IMR-90 (cell line): Measurements from ENCODE around the gene ANKFN1. TPM values are rescaled to one million over a fixed set of nuclear protein-coding genes. Genes with fewer than 3 reads are reported as not detected.

Experiments
- ATAC-seq: fragments of 200-7000 bp; cut with Tn5 transposase; 2 replicates; pipeline ENCODE4 v1.9.1; 2020; ENCODE audit warnings: low read depth, mild to moderate bottlenecking, moderate library complexity
- BruUV-seq: library from RNA; stranded (reverse); fragments of 400-500 nt; replicated peaks from 2 replicates; lab custom pipeline; 2021; lab: Mats Ljungman, UMichigan
- CTCF ChIA-PET: fragments of 300-600 bp; formaldehyde crosslinking; extraction: SDS; loops from one replicate; lab custom pipeline; 2021; ENCODE audit warnings: antibody characterized with exemption; lab: Yijun Ruan, JAX
- POLR2A ChIA-PET: fragments of 300-600 bp; sonication (Branson Sonifier 250); formaldehyde crosslinking; loops from one replicate; lab custom pipeline; 2022; ENCODE audit warnings: antibody characterized with exemption; ENCODE audit not compliant: unreplicated experiment; lab: Charles Lee
- DNase-seq: peaks from one replicate; pipeline ENCODE4 v3.0.0; 2013
- H2AFZ ChIP-seq: replicated peaks from 2 replicates; pipeline ENCODE3; 2013; ENCODE audit warnings: low read length, mild to moderate bottlenecking; ENCODE audit not compliant: poor library complexity
- H2AK5ac ChIP-seq: 2 replicates; pipeline ENCODE4 v1.6.1; 2013; ENCODE audit warnings: low read depth, low read length, inconsistent platforms
- H2AK9ac ChIP-seq: replicated peaks from 2 replicates; pipeline ENCODE3; 2013; ENCODE audit warnings: mild to moderate bottlenecking, low read depth, low read length, moderate library complexity; ENCODE audit not compliant: poor library complexity
- H2BK120ac ChIP-seq: 2 replicates; pipeline ENCODE4 v1.6.1; 2013; ENCODE audit warnings: low read depth, low read length, inconsistent platforms
- H2BK15ac ChIP-seq: 3 replicates; pipeline ENCODE4 v1.6.1; 2013; ENCODE audit warnings: low read depth, low read length, inconsistent platforms
- H2BK20ac ChIP-seq: 2 replicates; pipeline ENCODE4 v1.6.1; 2013; ENCODE audit warnings: low read depth, mild to moderate bottlenecking, inconsistent platforms, low read length, moderate library complexity
- H2BK5ac ChIP-seq: 2 replicates; pipeline ENCODE4 v1.6.1; 2013; ENCODE audit warnings: mild to moderate bottlenecking, low read depth, low read length, inconsistent platforms; ENCODE audit not compliant: poor library complexity, severe bottlenecking
- H3K14ac ChIP-seq: replicated peaks from 2 replicates; pipeline ENCODE4 v1.6.1; 2013; ENCODE audit warnings: low read depth, low read length, inconsistent platforms
- H3K18ac ChIP-seq: 2 replicates; pipeline ENCODE4 v1.6.1; 2013; ENCODE audit warnings: low read depth, low read length, control low read depth
- H3K23ac ChIP-seq: 2 replicates; pipeline ENCODE4 v1.6.1; 2013; ENCODE audit warnings: low read depth, low read length, inconsistent platforms
- H3K27ac ChIP-seq: 2 replicates; pipeline ENCODE4 v1.5.1; 2013; ENCODE audit warnings: mild to moderate bottlenecking, control low read depth, low read length; ENCODE audit not compliant: insufficient read depth
- H3K27me3 ChIP-seq: 2 replicates; pipeline ENCODE4 v1.6.1; 2013; ENCODE audit warnings: low read length; ENCODE audit not compliant: control insufficient read depth, insufficient read depth
- H3K36me3 ChIP-seq: 2 replicates; pipeline ENCODE4 v1.6.1; 2013; ENCODE audit warnings: low read length, mixed read lengths; ENCODE audit not compliant: control insufficient read depth, insufficient read depth
- H3K4ac ChIP-seq: 2 replicates; pipeline ENCODE4 v1.6.1; 2013; ENCODE audit warnings: low read depth, low read length, inconsistent platforms
- H3K4me1 ChIP-seq: 2 replicates; pipeline ENCODE4 v1.6.1; 2013; ENCODE audit warnings: low read length, mixed read lengths; ENCODE audit not compliant: control insufficient read depth, insufficient read depth
- H3K4me2 ChIP-seq: 2 replicates; pipeline ENCODE4 v1.6.1; 2013; ENCODE audit warnings: low read depth, mild to moderate bottlenecking, control low read depth, low read length, moderate library complexity
- H3K4me3 ChIP-seq: 2 replicates; pipeline ENCODE4 v1.5.1; 2013; ENCODE audit warnings: low read depth, mild to moderate bottlenecking, control low read depth, low read length, moderate library complexity; ENCODE audit not compliant: insufficient read depth
- H3K56ac ChIP-seq: 2 replicates; pipeline ENCODE4 v1.6.1; 2013; ENCODE audit warnings: low read length, inconsistent platforms; ENCODE audit not compliant: insufficient read depth; ENCODE audit errors: extremely low read depth
- H3K79me1 ChIP-seq, 2 experiments: 2 replicates each; pipeline ENCODE4 v1.6.1; 2013; ENCODE audit warnings: low read length in 2 of 2, inconsistent platforms in 1 of 2, low read depth in 1 of 2
- H3K9ac ChIP-seq: 2 replicates; pipeline ENCODE4 v1.6.1; 2013; ENCODE audit warnings: low read depth, low read length, control low read depth
- H3K9me1 ChIP-seq: 2 replicates; pipeline ENCODE4 v1.6.1; 2013; ENCODE audit warnings: low read length, inconsistent platforms; ENCODE audit not compliant: insufficient read depth
- H3K9me3 ChIP-seq: 2 replicates; pipeline ENCODE4 v1.6.1; 2013; ENCODE audit warnings: low read length; ENCODE audit not compliant: control insufficient read depth, insufficient read depth
- H4K20me1 ChIP-seq: 2 replicates; pipeline ENCODE4 v1.6.1; 2013; ENCODE audit warnings: low read length, inconsistent platforms; ENCODE audit not compliant: insufficient read depth
- H4K5ac ChIP-seq: 2 replicates; pipeline ENCODE4 v1.6.1; 2013; ENCODE audit warnings: mild to moderate bottlenecking, low read depth, low read length, control low read depth
- H4K8ac ChIP-seq, 2 experiments: 2 replicates each; pipeline ENCODE4 v1.6.1; 2013; ENCODE audit warnings: low read depth in 2 of 2, low read length in 2 of 2, control low read depth in 1 of 2, inconsistent platforms in 1 of 2
- H4K91ac ChIP-seq: 2 replicates; pipeline ENCODE4 v1.6.1; 2013; ENCODE audit warnings: low read depth, low read length, inconsistent platforms; ENCODE audit not compliant: insufficient read depth
- BHLHE40 ChIP-seq: fragments of 150-350 bp; IDR thresholded peaks from 2 replicates; pipeline ENCODE4 v1.6.1; 2016; ENCODE audit warnings: mild to moderate bottlenecking, low read depth, low read length
- CEBPB ChIP-seq: IDR thresholded peaks from 2 replicates; pipeline ENCODE4 v1.6.1; 2012; ENCODE audit warnings: low read depth, low read length, improper control_type of control experiment
- CHD1 ChIP-seq: IDR thresholded peaks from 2 replicates; pipeline ENCODE4 v1.6.1; 2012; ENCODE audit warnings: low read depth, low read length, improper control_type of control experiment
- FOS ChIP-seq: fragments of 150-350 bp; IDR thresholded peaks from 2 replicates; pipeline ENCODE4 v1.6.1; 2016; ENCODE audit warnings: low read depth, low read length
- MAFK ChIP-seq: IDR thresholded peaks from 2 replicates; pipeline ENCODE4 v1.6.1; 2012; ENCODE audit warnings: low read depth, low read length, improper control_type of control experiment
- MAZ ChIP-seq: IDR thresholded peaks from 2 replicates; pipeline ENCODE4 v1.6.1; 2012; ENCODE audit warnings: low read depth, mild to moderate bottlenecking, low read length, improper control_type of control experiment, moderate library complexity, borderline replicate concordance
- MXI1 ChIP-seq: IDR thresholded peaks from 2 replicates; pipeline ENCODE4 v1.6.1; 2012; ENCODE audit warnings: low read depth, mild to moderate bottlenecking, low read length, moderate library complexity, borderline replicate concordance
- NFE2L2 ChIP-seq: fragments of 150-350 bp; IDR thresholded peaks from 2 replicates; pipeline ENCODE4 v1.6.1; 2016; ENCODE audit warnings: low read depth, mild to moderate bottlenecking, low read length
- POLR2A ChIP-seq: IDR thresholded peaks from 2 replicates; pipeline ENCODE4 v1.6.1; 2012; ENCODE audit warnings: mild to moderate bottlenecking, low read depth, low read length
- RAD21 ChIP-seq: IDR thresholded peaks from 2 replicates; pipeline ENCODE4 v1.6.1; 2012; ENCODE audit warnings: low read length, improper control_type of control experiment
- RCOR1 ChIP-seq: IDR thresholded peaks from 2 replicates; pipeline ENCODE4 v1.6.1; 2012; ENCODE audit warnings: mild to moderate bottlenecking, low read length, improper control_type of control experiment; ENCODE audit not compliant: insufficient replicate concordance
- RFX5 ChIP-seq: IDR thresholded peaks from 2 replicates; pipeline ENCODE4 v1.8.0; 2012; ENCODE audit warnings: low read depth, mild to moderate bottlenecking, low read length, moderate library complexity
- SMC3 ChIP-seq: fragments of 150-350 bp; IDR thresholded peaks from 2 replicates; pipeline ENCODE4 v1.6.1; 2016; ENCODE audit warnings: low read depth, mild to moderate bottlenecking, antibody characterized with exemption, low read length, moderate library complexity
- USF2 ChIP-seq: fragments of 150-350 bp; IDR thresholded peaks from 2 replicates; pipeline ENCODE4 v1.6.1; 2017; ENCODE audit warnings: mild to moderate bottlenecking, antibody characterized with exemption, low read length, low read depth
- WGBS, 2 experiments: methylation state at CpG; one replicate each; pipeline versions ENCODE4 v1.1.5 to v1.1.7; 2013; ENCODE audit warnings: missing lambda C conversion rate in 2 of 2; ENCODE audit not compliant: insufficient read length in 1 of 2; ENCODE audit errors: extremely low coverage in 2 of 2; 5-methylcytosine and 5-hydroxymethylcytosine counted together
- dilution Hi-C: fragments of 300-500 bp; cut with HindIII; formaldehyde crosslinking; loops from one replicate; pipeline ENCODE4 v1.14.3; 2018; ENCODE audit warnings: low sequenced_read_pairs; ENCODE audit not compliant: unreplicated experiment
- in situ Hi-C: fragments of 300-500 bp; cut with MboI; formaldehyde crosslinking; loops from 3 replicates; pipeline ENCODE4 v1.14.3; 2019; ENCODE audit warnings: low sequenced_read_pairs, inconsistent platforms, mixed read lengths
- intact Hi-C: fragments of 100-400 bp; cut with micrococcal nuclease; formaldehyde crosslinking; loops from 2 replicates; pipeline ENCODE4 v1.10.0; 2022
- polyA plus RNA-seq, 3 experiments: library from polyadenylated mRNA; depleted of rRNA; stranded (reverse); fragments of >200 nt; gene quantifications; 2 replicates each; pipeline ENCODE4 v1.2.3, GENCODE V29; 2012; ENCODE audit warnings: low replicate concordance in 1 of 3
- total RNA-seq: library from RNA; depleted of rRNA; stranded (reverse); fragments of >200 nt; gene quantifications from 2 replicates; pipeline ENCODE4 v1.2.3, GENCODE V29; 2012
- TF ChIP-seq, protein P1 (sequence below): fragments of 150-350 bp; IDR thresholded peaks from 2 replicates; pipeline ENCODE4 v1.6.1; 2016; ENCODE audit warnings: low read depth, mild to moderate bottlenecking, low read length, moderate library complexity, borderline replicate concordance
- TF ChIP-seq, protein P2 (sequence below): conservative IDR thresholded peaks from 2 replicates; pipeline ENCODE4 v1.5.1; 2012; ENCODE audit warnings: mild to moderate bottlenecking, low read depth, low read length, improper control_type of control experiment

Gene ANKFN1
- total and polyA plus RNA-seq, 2 of the 4 experiments (the other 2 are of a cell fraction) = not detected

DNA sequence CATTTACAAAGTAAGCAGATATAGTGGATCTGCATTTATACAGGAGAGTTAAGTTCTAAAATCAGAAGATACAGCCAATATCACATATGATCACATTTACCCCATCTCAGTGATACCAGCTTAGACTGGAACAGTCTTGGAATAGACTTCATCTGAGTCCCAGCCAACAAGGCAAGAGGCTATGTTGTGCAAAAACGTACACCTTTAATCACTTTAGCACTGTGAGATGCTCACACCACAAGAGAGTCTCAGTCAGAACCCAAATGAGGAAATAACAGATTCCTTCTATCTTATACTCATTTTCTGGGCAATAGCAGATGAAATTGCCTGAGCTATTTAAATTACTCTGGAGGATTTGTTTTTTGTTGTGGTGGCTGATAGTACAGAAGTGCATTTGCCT, 145.6 kb downstream of the ANKFN1 start:
- dilution Hi-C loops = no loop called here
- CTCF ChIA-PET = no interaction called here
- no peak overlapping the region for H2AK9ac ChIP-seq

More for the DNA sequence above, 145.6 kb downstream of the ANKFN1 start:
- Histone ChIP-seq H3K9ac (no peak overlapping the region), H3K18ac (no peak overlapping the region), H2AK5ac (no peak overlapping the region), H4K5ac (no peak overlapping the region), H3K79me1 (no peaks in the 10 kb centered on the region), H3K23ac (no peak overlapping the region), H2AFZ (no peak overlapping the region), H4K8ac (no peak overlapping the region), H4K91ac (no peak overlapping the region), H3K56ac (no peak overlapping the region), H3K9me1 (no peaks in the 10 kb centered on the region), H3K4ac (no peak overlapping the region), H3K14ac (no peak overlapping the region), H4K20me1 (no peaks in the 10 kb centered on the region), H2BK20ac (no peak overlapping the region), H2BK5ac (no peak overlapping the region), H3K27me3 (no peaks in the 10 kb centered on the region), H2BK120ac (no peak overlapping the region), H2BK15ac (no peak overlapping the region), H3K4me1 (peaks cover 3% of the 10 kb centered on the region; the same call in 1 of the 2 replicates), H3K4me3 (no peak overlapping the region), H3K4me2 (no peak overlapping the region), H3K36me3 (no peaks in the 10 kb centered on the region), H3K9me3 (peaks cover 2% of the 10 kb centered on the region; the same call in 1 of the 2 replicates), H3K27ac (no peak overlapping the region)
- WGBS, 2 experiments = no CpG with 5 or more reads among the region's 1 CpG
- no TSS peak for BruUV-seq
- DNase-seq = no peak
- TF ChIP-seq RAD21 (no peak), USF2 (no peak), NFE2L2 (no peak), MXI1 (no peak), BHLHE40 (no peak), RFX5 (no peak), MAFK (no peak), CEBPB (no peak), RCOR1 (no peak), MAZ (no peak), POLR2A (no peak), FOS (no peak), CHD1 (no peak), SMC3 (no peak)
- TF ChIP-seq, protein P1, sequence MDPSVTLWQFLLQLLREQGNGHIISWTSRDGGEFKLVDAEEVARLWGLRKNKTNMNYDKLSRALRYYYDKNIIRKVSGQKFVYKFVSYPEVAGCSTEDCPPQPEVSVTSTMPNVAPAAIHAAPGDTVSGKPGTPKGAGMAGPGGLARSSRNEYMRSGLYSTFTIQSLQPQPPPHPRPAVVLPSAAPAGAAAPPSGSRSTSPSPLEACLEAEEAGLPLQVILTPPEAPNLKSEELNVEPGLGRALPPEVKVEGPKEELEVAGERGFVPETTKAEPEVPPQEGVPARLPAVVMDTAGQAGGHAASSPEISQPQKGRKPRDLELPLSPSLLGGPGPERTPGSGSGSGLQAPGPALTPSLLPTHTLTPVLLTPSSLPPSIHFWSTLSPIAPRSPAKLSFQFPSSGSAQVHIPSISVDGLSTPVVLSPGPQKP = no peak
- TF ChIP-seq, protein P2, sequence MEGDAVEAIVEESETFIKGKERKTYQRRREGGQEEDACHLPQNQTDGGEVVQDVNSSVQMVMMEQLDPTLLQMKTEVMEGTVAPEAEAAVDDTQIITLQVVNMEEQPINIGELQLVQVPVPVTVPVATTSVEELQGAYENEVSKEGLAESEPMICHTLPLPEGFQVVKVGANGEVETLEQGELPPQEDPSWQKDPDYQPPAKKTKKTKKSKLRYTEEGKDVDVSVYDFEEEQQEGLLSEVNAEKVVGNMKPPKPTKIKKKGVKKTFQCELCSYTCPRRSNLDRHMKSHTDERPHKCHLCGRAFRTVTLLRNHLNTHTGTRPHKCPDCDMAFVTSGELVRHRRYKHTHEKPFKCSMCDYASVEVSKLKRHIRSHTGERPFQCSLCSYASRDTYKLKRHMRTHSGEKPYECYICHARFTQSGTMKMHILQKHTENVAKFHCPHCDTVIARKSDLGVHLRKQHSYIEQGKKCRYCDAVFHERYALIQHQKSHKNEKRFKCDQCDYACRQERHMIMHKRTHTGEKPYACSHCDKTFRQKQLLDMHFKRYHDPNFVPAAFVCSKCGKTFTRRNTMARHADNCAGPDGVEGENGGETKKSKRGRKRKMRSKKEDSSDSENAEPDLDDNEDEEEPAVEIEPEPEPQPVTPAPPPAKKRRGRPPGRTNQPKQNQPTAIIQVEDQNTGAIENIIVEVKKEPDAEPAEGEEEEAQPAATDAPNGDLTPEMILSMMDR = no peak
- intact Hi-C loops (loop anchor here (10.0 kb wide), 1 partner anchor 396 kb away; no protein-coding TSS in a partner anchor), in situ Hi-C loops (no loop called here)
- POLR2A ChIA-PET = no interaction called here
- no peak for ATAC-seq
